Adrenal gland (tissue), 12 donors: Measurements from ENCODE around the gene RAPGEF2. TPM values are rescaled to one million over a fixed set of nuclear protein-coding genes. Genes with fewer than 3 reads are reported as not detected.

ENCODE experiments used
- DNase-seq, 7 donors: peaks; one replicate each; pipeline ENCODE4 v3.0.0-alpha.2; 2019 to 2020
- H3K27ac ChIP-seq, 5 donors: fragments of 200-600 bp; sonication (generic) in 4 of 5; 1 replicate in 3 of 5; 2 replicates in 2 of 5; pipeline versions ENCODE4 v1.5.1 to v1.8.0; 2016 to 2020; ENCODE audit warnings: mild to moderate bottlenecking in 1 of 5
- H3K27me3 ChIP-seq: fragments of 200-600 bp; 2 replicates; pipeline ENCODE4 v1.8.0; 2021
- H3K36me3 ChIP-seq, 2 donors: fragments of 200-600 bp; replicated peaks in 1 of 2; 1 replicate in 1 of 2; 2 replicates in 1 of 2; pipeline versions ENCODE4 v1.5.1 to v1.8.0; 2018 to 2022
- H3K4me1 ChIP-seq, 2 donors: fragments of 200-600 bp; replicated peaks in 1 of 2; 1 replicate in 1 of 2; 2 replicates in 1 of 2; pipeline versions ENCODE4 v1.5.1 to v1.8.0; 2018 to 2021
- H3K4me3 ChIP-seq, 4 donors: fragments of 200-600 bp; sonication (generic) in 3 of 4; one replicate each; pipeline ENCODE4 v1.5.1; 2016 to 2018
- H3K9me3 ChIP-seq, 3 donors: fragments of 200-600 bp; sonication (generic) in 1 of 3; replicated peaks in 1 of 3; 1 replicate in 2 of 3; 2 replicates in 1 of 3; pipeline versions ENCODE4 v1.5.1 to v1.8.0; 2016 to 2021
- POLR2A ChIP-seq, 2 donors: fragments of 450-650 bp; IDR thresholded peaks; one replicate each; pipeline ENCODE4 v1.6.1; 2017; ENCODE audit warnings: antibody characterized with exemption in 2 of 2, mild to moderate bottlenecking in 2 of 2, moderate library complexity in 1 of 2
- WGBS, 4 donors: extraction: QIAGEN DNeasy Blood & Tissue Kit in 2 of 4; methylation state at CpG; one replicate each; pipeline versions ENCODE4 v1.1.5 to v1.1.7; 2013 to 2017; 5-methylcytosine and 5-hydroxymethylcytosine counted together
- intact Hi-C, 2 donors: fragments of 100-400 bp; cut with DNase I; formaldehyde crosslinking; loops; one replicate each; pipeline versions ENCODE4 v1.14.1 to v1.15.0; 2022 to 2023
- polyA plus RNA-seq, 3 donors: library from polyadenylated mRNA; stranded (reverse); fragments of 200-250 nt in 2 of 3; fragments of 350-450 nt in 1 of 3; fragmentation: Illumina TruSeq in 1 of 3; extraction: RNeasy Lipid Tissue Mini Kit (QIAGEN cat#74804) in 1 of 3; gene quantifications; one replicate each; pipeline ENCODE4 v1.2.3, GENCODE V29; 2013 to 2014
- total RNA-seq, 9 donors: library from RNA; depleted of rRNA in 4 of 9; stranded (reverse); fragments of >200 nt in 4 of 9; fragments of 120-200 nt in 1 of 9; fragmentation: NEBNext Ultra II Directional in 1 of 9; extraction: Animal tissue kit (Norgen Biotek cat#: 25700) in 1 of 9; gene quantifications; one replicate each; pipeline versions ENCODE4 v1.1.0 to v1.2.4, GENCODE V29; 2013 to 2023
- TF ChIP-seq, protein P1 (sequence below), 6 experiments: fragments of 450-650 bp in 4 of 6; fragments of 200-600 bp in 2 of 6; sonication (generic) in 1 of 6; IDR thresholded peaks; 1 replicate in 5 of 6; 2 replicates in 1 of 6; pipeline versions ENCODE4 v1.5.1 to v1.8.0; 2016 to 2021; ENCODE audit warnings: antibody characterized with exemption in 6 of 6, mild to moderate bottlenecking in 2 of 6, moderate library complexity in 1 of 6
- donor health status: healthy with polysubstance abuse.
- donor health status: Bipolar disorder and iron deficiency.
- donor health status: DM: yes; HTN: yes; CAD: no.
- donor health status: DM: no; HTN: no; CAD: no.
- donor health status: DM: no; HTN: no; CAD: no.
- donor health status: DM: yes; HTN: yes; CAD: no.

The RAPGEF2 gene
- total and polyA plus RNA-seq, 12 donors, result 5.2 to 53.9 (median 25.3) TPM

DNA sequence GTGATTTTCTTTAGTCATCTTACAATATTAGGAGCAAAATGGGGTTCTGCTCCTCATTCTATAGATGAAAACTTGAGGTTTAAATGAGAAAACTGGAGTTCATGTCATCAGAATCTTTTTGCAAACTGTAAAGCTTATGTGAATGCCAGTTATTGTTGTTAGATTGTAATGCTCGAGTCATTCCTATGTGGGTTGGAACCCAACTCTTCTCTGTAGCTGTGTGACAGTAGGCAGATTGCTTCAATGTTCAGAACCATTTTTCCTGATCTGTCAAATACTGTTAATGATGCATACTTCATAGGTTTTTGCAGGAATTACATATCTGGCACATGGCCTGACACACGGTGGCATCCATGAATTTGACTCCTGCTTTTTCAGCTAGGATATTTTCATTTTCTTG is 178.9 kb downstream of the RAPGEF2 start:
- 85 to 97% (median 93%) methylated on average over 2 of the region's 2 CpGs for WGBS, 4 donors

DNA sequence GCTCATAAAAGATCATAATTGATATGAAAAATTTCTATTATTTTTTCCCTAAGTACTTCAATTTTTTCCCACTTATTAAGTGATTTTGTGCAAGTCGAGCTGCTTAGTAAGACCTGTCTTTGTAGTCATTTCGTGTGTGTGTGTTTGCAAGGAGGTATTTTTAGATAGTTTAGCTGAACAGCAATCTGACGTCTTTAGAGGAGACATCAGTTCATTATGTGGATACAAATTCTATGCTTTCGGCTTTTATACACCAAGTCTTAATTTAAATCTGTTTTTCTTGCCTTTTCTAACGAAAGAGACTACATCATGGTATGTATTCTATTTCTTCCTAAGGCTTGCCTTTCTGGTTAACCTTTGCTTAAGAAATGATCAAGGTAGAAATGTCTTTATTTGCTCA is 179.4 kb downstream of the RAPGEF2 start:
- Histone ChIP-seq H3K36me3 (no peaks in the 10 kb centered on the region), H3K27me3 (no peaks in the 10 kb centered on the region), H3K4me3 (no peak overlapping the region), H3K4me1 (peaks cover 0 to 13% of the 10 kb centered on the region in 2 donors), H3K9me3 (no peaks in the 10 kb centered on the region), H3K27ac (no peak overlapping the region)
- no peak for TF ChIP-seq POLR2A (IDR thresholded peaks at IDR 0.05)
- TF ChIP-seq, protein P1, sequence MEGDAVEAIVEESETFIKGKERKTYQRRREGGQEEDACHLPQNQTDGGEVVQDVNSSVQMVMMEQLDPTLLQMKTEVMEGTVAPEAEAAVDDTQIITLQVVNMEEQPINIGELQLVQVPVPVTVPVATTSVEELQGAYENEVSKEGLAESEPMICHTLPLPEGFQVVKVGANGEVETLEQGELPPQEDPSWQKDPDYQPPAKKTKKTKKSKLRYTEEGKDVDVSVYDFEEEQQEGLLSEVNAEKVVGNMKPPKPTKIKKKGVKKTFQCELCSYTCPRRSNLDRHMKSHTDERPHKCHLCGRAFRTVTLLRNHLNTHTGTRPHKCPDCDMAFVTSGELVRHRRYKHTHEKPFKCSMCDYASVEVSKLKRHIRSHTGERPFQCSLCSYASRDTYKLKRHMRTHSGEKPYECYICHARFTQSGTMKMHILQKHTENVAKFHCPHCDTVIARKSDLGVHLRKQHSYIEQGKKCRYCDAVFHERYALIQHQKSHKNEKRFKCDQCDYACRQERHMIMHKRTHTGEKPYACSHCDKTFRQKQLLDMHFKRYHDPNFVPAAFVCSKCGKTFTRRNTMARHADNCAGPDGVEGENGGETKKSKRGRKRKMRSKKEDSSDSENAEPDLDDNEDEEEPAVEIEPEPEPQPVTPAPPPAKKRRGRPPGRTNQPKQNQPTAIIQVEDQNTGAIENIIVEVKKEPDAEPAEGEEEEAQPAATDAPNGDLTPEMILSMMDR (IDR thresholded peaks at IDR 0.05), result no peak
- intact Hi-C loops, result no loop called here
- 88 to 93% (median 90%) methylated on average over 5 of the region's 5 CpGs for WGBS, 4 donors
- DNase-seq, result no peak

More for the DNA sequence above, 178.9 kb downstream of the RAPGEF2 start:
- intact Hi-C loops, result no loop called here
- H3K27ac ChIP-seq, result no peak overlapping the region
- H3K4me1 ChIP-seq, result peaks cover 0 to 13% of the 10 kb centered on the region in 2 donors
- no peak for TF ChIP-seq POLR2A (IDR thresholded peaks at IDR 0.05)
- TF ChIP-seq, protein P1 (IDR thresholded peaks at IDR 0.05), result no peak
- H3K36me3 ChIP-seq, result no peaks in the 10 kb centered on the region
- no peak for DNase-seq
- no peaks in the 10 kb centered on the region for H3K9me3 ChIP-seq
- no peak overlapping the region for H3K4me3 ChIP-seq
- H3K27me3 ChIP-seq, result no peaks in the 10 kb centered on the region

DNA sequence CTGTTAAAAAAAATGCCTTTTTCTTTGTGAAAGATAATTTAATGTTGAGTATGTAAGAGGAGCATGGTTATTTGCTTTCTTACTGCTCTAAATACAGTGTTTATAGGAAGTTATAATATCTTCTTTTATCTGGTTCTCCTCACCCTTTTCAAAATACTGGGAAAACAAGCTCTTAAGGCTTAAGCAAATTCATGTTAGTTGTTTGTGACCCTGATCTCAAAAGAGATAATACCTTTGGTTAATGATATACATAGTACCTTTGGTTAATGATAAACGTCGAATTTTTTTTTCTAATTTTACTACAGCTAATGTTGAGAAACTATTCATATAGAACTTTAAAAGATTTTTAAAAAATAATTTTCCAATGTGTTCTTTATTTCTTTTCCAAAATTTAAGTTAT is 180.1 kb downstream of the RAPGEF2 start:
- intact Hi-C loops, result no loop called here
- TF ChIP-seq, protein P1 (IDR thresholded peaks at IDR 0.05), result no peak
- no peak for TF ChIP-seq POLR2A (IDR thresholded peaks at IDR 0.05)
- H3K27me3 ChIP-seq, result no peaks in the 10 kb centered on the region
- WGBS, 4 donors, result 83 to 92% (median 87%) methylated on average over 2 of the region's 2 CpGs
- no peak for DNase-seq
- H3K27ac ChIP-seq, result no peak overlapping the region
- no peak overlapping the region for H3K4me3 ChIP-seq
- no peaks in the 10 kb centered on the region for H3K9me3 ChIP-seq
- H3K4me1 ChIP-seq, result peaks cover 0 to 13% of the 10 kb centered on the region in 2 donors
- no peaks in the 10 kb centered on the region for H3K36me3 ChIP-seq

DNA sequence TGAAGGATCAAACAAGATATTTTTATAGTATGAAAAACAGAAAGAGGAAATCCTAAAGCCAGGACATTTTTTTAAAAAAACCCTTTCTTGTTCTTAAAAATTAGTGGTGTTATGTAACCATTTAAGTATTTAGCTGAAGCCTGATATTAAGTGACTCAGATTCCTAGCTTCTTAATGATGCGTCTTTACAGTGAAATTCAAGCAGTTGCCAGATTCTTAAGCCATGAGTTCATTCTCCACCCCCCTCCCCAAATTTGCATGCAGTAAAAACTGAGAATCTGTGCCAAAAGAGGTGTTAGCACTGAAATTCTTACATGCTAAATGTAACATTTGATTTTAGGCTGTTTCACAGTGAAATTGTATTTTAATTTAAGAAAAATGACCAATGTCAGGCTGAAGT is 180.8 kb downstream of the RAPGEF2 start:
- WGBS, 4 donors, result 32 to 50% (median 43%) methylated on average over 1 of the region's 1 CpG
- intact Hi-C loops, result no loop called here
- no peak overlapping the region for H3K27ac ChIP-seq
- no peaks in the 10 kb centered on the region for H3K27me3 ChIP-seq
- no peak overlapping the region for H3K4me3 ChIP-seq
- no peak for TF ChIP-seq POLR2A (IDR thresholded peaks at IDR 0.05)
- TF ChIP-seq, protein P1 (IDR thresholded peaks at IDR 0.05), result no peak
- peaks cover 0 to 18% of the 10 kb centered on the region in 2 donors for H3K4me1 ChIP-seq
- no peak for DNase-seq
- H3K36me3 ChIP-seq, result no peaks in the 10 kb centered on the region
- no peaks in the 10 kb centered on the region for H3K9me3 ChIP-seq
